Ovary (tissue), 3 donors: Measurements from ENCODE around the gene PELI3.

Experiments
- EP300 ChIP-seq: sonication (generic); formaldehyde crosslinking; IDR thresholded peaks from one replicate; pipeline ENCODE4 v1.6.1; 2017; ENCODE audit warnings: antibody characterized with exemption
- POLR2A ChIP-seq: fragments of 450-650 bp; IDR thresholded peaks from one replicate; pipeline ENCODE4 v1.6.1; 2017; ENCODE audit warnings: antibody characterized with exemption, mild to moderate bottlenecking, moderate library complexity
- TF ChIP-seq, protein P1 (sequence below), 3 donors: fragments of 450-650 bp in 2 of 3; fragments of 200-600 bp in 1 of 3; IDR thresholded peaks; one replicate each; pipeline versions ENCODE4 v1.5.1 to v1.8.0; 2016 to 2022; ENCODE audit warnings: antibody characterized with exemption in 3 of 3, mild to moderate bottlenecking in 1 of 3
- donor health status: DM: no; HTN: no; CAD: no.

DNA sequence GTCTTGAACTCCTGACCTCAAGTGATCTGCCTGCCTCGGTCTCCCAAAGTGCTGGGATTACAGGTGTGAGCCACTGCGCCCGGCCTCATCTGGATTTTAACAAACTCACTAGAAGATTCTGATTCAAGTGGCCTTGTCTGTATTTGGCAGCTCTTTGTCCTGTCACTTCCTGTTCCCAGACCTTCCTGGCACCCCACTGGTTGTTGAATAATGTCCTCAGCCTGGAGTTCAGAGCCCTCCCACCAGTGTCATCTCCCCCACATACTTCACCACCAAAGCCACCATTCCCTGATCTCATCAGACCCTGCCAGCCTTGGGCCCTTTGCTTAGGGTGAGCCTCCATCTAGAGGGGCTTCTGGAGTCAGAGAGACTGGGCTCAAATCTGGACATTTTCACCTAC, 3.3 kb downstream of the PELI3 start:
- no peak for TF ChIP-seq POLR2A
- TF ChIP-seq, protein P1, sequence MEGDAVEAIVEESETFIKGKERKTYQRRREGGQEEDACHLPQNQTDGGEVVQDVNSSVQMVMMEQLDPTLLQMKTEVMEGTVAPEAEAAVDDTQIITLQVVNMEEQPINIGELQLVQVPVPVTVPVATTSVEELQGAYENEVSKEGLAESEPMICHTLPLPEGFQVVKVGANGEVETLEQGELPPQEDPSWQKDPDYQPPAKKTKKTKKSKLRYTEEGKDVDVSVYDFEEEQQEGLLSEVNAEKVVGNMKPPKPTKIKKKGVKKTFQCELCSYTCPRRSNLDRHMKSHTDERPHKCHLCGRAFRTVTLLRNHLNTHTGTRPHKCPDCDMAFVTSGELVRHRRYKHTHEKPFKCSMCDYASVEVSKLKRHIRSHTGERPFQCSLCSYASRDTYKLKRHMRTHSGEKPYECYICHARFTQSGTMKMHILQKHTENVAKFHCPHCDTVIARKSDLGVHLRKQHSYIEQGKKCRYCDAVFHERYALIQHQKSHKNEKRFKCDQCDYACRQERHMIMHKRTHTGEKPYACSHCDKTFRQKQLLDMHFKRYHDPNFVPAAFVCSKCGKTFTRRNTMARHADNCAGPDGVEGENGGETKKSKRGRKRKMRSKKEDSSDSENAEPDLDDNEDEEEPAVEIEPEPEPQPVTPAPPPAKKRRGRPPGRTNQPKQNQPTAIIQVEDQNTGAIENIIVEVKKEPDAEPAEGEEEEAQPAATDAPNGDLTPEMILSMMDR (IDR thresholded peaks at IDR 0.05) = no peak
- TF ChIP-seq EP300 = no peak
